ENCODE data around the gene LHX4.

LHX4 gene

DNA sequence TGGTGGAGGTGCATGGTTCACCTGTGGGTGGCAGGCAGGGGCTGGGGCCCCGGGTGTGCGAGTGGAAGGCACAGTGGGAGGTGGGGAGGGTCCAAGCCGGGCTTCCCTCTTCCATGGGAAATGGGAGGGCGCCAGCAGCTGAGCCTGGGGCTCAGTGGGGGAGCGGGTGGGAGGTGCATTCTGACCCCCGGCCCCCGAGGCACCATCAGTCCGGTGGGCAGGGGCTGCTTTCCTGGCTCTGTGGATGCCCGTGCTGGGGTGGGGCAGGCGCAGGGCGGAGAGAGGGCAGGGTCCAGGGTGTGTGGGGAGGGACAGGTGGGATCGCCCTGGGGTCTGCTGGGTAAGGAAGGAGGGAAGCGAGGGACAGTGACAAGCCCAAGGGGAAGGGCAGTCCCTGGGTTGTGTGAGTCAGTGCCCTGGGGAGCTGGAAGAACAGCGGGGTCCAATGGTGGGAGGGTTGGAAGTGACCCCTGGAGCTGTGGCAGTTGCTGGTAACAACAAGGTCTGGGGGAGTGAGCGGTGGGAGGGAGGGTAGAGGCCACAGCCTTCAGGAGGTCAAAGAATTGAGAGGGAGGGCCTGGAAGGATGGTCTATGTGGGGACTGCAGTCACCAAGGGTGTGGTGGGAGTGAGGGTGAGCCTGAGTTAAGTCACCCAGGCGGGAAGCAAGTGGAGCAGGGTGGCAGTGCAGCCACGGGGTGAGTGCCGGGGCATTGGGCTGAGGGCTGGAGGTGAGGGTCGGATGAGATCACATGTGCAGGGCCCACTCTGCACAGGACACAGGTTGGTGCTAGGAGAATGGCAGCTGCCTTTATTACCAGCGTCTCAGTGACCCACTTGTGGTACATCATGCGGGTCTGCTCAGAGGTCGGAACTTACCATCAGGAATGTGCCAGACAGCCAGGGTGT lies 29.6 kb downstream of the LHX4 start:
- Histone ChIP-seq H3K4me1 (ENCODE audit: insufficient read depth, low read length, severe bottlenecking) (no peaks in the 10 kb centered on the region), H3K4me3 (ENCODE audit: low read depth, low read length, poor library complexity, severe bottlenecking) (no peak overlapping the region), H3K36me3 (ENCODE audit: insufficient read depth, low read length) (no peaks in the 10 kb centered on the region), H3F3A (ENCODE audit: insufficient read depth, low read length) (no peaks in the 10 kb centered on the region), H2AFZ (ENCODE audit: low read length) (no peak overlapping the region), H4K20me1 (ENCODE audit: insufficient read depth, low read length) (no peaks in the 10 kb centered on the region), H3K27me3 (ENCODE audit: insufficient read depth, low read length) (peaks cover 16% of the 10 kb centered on the region; the same call in 1 of the 2 replicates), H3K79me2 (ENCODE audit: insufficient read depth, low read length) (no peaks in the 10 kb centered on the region), H3K9me3 (ENCODE audit: low read length) (no peaks in the 10 kb centered on the region), H3K4me2 (ENCODE audit: low read length) (no peak overlapping the region), H3K27ac (ENCODE audit: low read depth, low read length, poor library complexity, severe bottlenecking) (no peak overlapping the region), H3K9ac (ENCODE audit: low read length) (no peak overlapping the region), H3K9me2 (ENCODE audit: low read depth, low read length) (no peaks in the 10 kb centered on the region)
- TF ChIP-seq, protein P1, sequence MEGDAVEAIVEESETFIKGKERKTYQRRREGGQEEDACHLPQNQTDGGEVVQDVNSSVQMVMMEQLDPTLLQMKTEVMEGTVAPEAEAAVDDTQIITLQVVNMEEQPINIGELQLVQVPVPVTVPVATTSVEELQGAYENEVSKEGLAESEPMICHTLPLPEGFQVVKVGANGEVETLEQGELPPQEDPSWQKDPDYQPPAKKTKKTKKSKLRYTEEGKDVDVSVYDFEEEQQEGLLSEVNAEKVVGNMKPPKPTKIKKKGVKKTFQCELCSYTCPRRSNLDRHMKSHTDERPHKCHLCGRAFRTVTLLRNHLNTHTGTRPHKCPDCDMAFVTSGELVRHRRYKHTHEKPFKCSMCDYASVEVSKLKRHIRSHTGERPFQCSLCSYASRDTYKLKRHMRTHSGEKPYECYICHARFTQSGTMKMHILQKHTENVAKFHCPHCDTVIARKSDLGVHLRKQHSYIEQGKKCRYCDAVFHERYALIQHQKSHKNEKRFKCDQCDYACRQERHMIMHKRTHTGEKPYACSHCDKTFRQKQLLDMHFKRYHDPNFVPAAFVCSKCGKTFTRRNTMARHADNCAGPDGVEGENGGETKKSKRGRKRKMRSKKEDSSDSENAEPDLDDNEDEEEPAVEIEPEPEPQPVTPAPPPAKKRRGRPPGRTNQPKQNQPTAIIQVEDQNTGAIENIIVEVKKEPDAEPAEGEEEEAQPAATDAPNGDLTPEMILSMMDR (IDR thresholded peaks at IDR 0.05; ENCODE audit: low read length): no peak
- TF ChIP-seq EZH2 (IDR thresholded peaks at IDR 0.05; ENCODE audit: borderline replicate concordance, low read length): no peak

DNA sequence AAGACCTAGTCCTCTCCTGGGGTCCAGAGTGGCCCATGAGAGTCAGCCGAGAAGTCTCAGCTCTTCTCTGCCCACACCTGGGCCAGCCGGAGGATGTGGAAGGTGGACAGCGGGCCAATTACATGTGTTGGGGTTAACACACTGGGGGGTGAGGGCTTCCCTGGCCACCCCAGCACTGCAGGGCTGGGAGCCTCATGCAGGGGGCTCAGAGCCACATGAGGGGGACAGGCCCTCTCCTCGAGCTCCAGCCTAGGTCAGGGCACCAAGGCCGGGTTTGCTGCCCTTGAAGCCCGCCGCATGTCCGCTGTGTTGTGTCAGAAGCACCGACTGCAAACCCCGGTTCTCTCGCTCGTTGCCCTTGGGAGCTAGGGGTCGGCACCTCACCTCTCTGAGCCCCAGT lies 30.5 kb downstream of the LHX4 start:
- Histone ChIP-seq H3K4me2 (ENCODE audit: low read length) (no peak overlapping the region), H3K27me3 (ENCODE audit: insufficient read depth, low read length) (peaks cover 9% of the 10 kb centered on the region; the same call in 1 of the 2 replicates), H3F3A (ENCODE audit: insufficient read depth, low read length) (no peaks in the 10 kb centered on the region), H4K20me1 (ENCODE audit: insufficient read depth, low read length) (no peaks in the 10 kb centered on the region), H3K27ac (ENCODE audit: low read depth, low read length, poor library complexity, severe bottlenecking) (no peak overlapping the region), H3K9me3 (ENCODE audit: low read length) (no peaks in the 10 kb centered on the region), H3K9me2 (ENCODE audit: low read depth, low read length) (no peaks in the 10 kb centered on the region), H3K36me3 (ENCODE audit: insufficient read depth, low read length) (no peaks in the 10 kb centered on the region), H2AFZ (ENCODE audit: low read length) (no peak overlapping the region), H3K79me2 (ENCODE audit: insufficient read depth, low read length) (no peaks in the 10 kb centered on the region), H3K4me3 (ENCODE audit: low read depth, low read length, poor library complexity, severe bottlenecking) (no peak overlapping the region), H3K9ac (ENCODE audit: low read length) (no peak overlapping the region), H3K4me1 (ENCODE audit: insufficient read depth, low read length, severe bottlenecking) (no peaks in the 10 kb centered on the region)
- TF ChIP-seq, protein P1 (IDR thresholded peaks at IDR 0.05; ENCODE audit: low read length): no peak
- no peak for TF ChIP-seq EZH2 (IDR thresholded peaks at IDR 0.05; ENCODE audit: borderline replicate concordance, low read length)

DNA sequence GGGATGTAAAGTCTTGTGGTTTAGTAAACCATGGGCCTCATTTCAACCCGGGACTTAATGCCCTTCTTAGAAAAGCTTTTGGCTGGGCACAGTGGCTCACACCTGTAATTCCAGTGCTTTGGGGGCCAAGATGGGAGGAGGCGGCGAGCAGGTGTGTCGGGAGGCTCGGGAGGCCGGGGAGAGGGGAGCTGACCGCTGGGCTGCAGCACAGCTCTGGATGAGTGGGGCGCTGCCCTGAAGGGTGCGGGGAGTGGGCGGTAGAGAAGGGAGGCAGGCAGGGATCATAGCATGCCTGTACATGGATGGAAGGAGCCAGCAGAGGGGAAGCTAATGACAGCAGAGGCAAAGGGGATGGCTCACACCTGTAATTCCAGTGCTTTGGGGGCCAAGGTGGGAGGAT lies 31.0 kb downstream of the LHX4 start:
- Histone ChIP-seq H2AFZ (ENCODE audit: low read length) (no peak overlapping the region), H3K9me3 (ENCODE audit: low read length) (no peaks in the 10 kb centered on the region), H3K27ac (ENCODE audit: low read depth, low read length, poor library complexity, severe bottlenecking) (no peak overlapping the region), H3K36me3 (ENCODE audit: insufficient read depth, low read length) (no peaks in the 10 kb centered on the region), H3K27me3 (ENCODE audit: insufficient read depth, low read length) (peaks cover 11% of the 10 kb centered on the region; the same call in 1 of the 2 replicates), H3K79me2 (ENCODE audit: insufficient read depth, low read length) (no peaks in the 10 kb centered on the region), H3K4me1 (ENCODE audit: insufficient read depth, low read length, severe bottlenecking) (no peaks in the 10 kb centered on the region), H3K4me2 (ENCODE audit: low read length) (no peak overlapping the region), H3K4me3 (ENCODE audit: low read depth, low read length, poor library complexity, severe bottlenecking) (no peak overlapping the region), H3F3A (ENCODE audit: insufficient read depth, low read length) (no peaks in the 10 kb centered on the region), H3K9me2 (ENCODE audit: low read depth, low read length) (no peaks in the 10 kb centered on the region), H3K9ac (ENCODE audit: low read length) (no peak overlapping the region), H4K20me1 (ENCODE audit: insufficient read depth, low read length) (no peaks in the 10 kb centered on the region)
- no peak for TF ChIP-seq EZH2 (IDR thresholded peaks at IDR 0.05; ENCODE audit: borderline replicate concordance, low read length)
- TF ChIP-seq, protein P1 (IDR thresholded peaks at IDR 0.05; ENCODE audit: low read length): no peak
